GM12873 (cell line): ENCODE measurements around the gene TLCD3B.

Experiments used
- TF ChIP-seq, protein P1 (sequence below): IDR thresholded peaks from 2 replicates; pipeline ENCODE4 v1.5.1; 2012; ENCODE audit warnings: low read depth, mild to moderate bottlenecking, moderate library complexity, low read length, control low read depth; ENCODE audit not compliant: insufficient read depth; ENCODE audit errors: missing control alignments

Gene TLCD3B

DNA sequence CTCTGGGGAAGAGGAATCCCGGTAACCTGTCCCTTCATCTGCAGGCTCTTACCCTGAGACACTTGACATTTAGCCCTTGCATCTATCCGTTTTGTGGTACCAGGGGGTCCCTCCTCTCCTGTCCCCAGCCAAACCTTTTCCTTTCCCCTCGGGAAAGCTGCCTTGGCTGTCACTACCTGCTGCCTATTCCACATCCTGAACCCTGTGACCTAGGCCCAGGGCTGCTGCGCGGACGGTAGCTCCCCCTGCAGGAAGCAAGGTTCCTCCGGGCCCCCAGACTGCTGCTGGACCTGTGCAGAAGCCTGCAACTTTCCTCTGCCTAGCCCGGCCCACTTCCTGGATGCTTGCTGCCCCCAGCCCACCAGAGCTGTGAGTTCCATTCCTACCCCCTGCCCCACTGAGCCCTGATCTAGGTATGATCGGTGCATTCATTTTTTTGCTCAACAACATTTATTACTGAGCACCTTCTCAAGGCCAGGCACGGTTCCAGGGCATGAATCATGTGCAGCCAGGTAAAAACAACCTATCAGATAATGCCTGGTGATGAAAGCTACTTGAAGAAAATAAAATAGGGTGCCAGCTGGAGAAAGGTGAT is 24.0 kb upstream of the TLCD3B start:
- TF ChIP-seq, protein P1, sequence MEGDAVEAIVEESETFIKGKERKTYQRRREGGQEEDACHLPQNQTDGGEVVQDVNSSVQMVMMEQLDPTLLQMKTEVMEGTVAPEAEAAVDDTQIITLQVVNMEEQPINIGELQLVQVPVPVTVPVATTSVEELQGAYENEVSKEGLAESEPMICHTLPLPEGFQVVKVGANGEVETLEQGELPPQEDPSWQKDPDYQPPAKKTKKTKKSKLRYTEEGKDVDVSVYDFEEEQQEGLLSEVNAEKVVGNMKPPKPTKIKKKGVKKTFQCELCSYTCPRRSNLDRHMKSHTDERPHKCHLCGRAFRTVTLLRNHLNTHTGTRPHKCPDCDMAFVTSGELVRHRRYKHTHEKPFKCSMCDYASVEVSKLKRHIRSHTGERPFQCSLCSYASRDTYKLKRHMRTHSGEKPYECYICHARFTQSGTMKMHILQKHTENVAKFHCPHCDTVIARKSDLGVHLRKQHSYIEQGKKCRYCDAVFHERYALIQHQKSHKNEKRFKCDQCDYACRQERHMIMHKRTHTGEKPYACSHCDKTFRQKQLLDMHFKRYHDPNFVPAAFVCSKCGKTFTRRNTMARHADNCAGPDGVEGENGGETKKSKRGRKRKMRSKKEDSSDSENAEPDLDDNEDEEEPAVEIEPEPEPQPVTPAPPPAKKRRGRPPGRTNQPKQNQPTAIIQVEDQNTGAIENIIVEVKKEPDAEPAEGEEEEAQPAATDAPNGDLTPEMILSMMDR, result peak; percentile 89

DNA sequence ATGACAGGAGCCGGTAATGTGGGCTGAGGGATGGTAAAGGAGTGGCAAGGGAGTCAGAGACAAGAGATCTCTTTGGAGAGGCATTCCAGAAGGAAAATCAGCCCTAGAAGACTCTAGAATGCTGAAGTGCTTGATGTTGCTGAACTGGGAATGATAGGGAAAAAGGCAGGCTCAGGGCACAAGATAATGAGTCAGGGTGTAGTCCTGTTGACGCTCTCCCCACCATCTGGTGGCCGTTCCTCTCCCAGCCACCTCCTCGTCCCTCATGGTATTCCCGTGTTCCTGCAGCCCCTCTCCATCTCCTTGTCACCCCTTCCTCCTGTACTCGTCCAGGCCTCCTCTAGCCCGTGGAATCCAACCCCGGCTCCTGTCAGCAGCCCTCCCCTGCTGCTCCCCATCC is 23.4 kb upstream of the TLCD3B start:
- TF ChIP-seq, protein P1, result no peak

DNA sequence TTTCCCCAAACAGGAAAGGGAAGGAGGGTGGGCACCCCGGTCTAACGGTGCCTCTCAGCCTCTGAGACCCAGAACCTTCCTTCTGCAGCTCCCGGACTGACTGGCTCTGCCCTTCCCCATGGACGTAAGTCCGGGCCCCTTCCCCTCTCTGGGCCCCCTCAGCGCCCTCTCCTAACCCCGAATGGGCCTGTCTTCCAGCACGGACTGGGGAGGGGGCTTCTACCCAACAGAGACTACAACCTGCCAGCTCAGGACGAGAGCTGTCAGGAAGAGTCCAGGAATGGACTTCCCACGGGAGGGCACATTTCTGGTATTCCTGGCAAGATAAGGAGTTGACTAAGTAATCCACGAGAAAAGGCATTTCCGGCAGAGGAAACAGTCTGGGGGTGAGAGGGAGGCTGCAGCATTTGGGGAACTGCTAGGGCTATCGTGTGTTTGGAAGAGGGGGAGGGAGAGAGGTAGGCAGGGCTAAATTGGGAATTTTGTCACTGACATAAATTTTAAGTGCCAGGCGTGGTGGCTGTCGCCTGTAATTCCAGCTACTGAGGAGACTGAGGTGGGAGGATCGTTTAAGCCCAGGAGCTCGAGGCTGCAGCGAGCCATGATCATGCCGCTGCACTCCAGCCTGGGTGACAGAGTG is 22.4 kb upstream of the TLCD3B start:
- TF ChIP-seq, protein P1, result no peak

DNA sequence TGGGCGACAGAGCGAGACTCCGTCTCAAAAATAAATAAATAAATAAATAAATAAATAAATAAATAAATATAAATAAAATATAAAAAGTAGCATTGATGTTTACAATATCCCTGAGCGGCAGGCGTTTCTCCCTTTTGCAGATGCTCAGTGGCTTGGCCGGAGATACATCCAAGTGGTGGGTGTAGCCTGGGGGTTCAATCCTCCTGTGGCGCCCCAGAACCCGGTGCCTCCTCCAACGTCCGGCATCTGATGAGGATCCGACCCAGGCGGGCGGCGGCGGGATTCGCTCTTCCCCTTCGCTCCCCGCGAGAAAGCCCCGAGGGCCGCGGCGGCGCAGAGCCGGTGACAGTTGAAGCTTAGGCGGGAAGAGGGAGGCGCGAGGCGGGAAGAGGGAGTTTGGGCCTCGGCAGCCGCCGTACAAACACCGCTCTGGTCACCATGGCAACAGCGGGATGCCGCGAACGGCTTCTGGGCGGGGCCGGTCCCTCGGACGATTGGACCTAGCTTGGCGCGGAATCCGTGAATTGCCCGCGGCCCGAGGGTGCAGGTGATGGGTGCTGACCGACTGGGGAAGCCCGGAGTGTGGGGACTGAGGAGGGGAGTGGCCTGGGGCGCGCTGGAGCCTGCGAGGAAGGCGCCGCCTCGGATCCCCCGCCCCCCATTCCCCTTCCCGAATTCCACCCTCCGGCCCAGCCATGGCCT is 21.8 kb upstream of the TLCD3B start:
- TF ChIP-seq, protein P1, result no peak

DNA sequence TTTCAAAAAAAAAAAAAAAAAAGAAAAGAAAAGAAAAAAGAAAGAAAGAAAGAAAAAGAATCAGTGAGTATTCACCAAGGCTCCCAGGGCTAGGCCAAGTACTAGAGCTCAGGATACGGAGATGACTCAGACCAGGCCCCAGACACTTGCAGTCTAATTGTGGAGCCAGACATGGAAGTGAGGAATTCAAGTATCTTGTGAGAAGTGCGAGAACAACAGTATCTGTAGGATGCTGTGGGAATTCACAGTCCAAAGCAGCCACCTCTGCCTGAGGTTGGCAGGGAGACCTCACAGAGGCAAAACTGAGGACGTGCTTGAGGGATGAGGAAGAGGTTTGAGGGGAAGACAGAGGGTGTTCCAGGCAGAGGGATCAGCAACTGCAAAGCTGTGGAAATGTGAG is 20.4 kb upstream of the TLCD3B start:
- TF ChIP-seq, protein P1, result no peak

DNA sequence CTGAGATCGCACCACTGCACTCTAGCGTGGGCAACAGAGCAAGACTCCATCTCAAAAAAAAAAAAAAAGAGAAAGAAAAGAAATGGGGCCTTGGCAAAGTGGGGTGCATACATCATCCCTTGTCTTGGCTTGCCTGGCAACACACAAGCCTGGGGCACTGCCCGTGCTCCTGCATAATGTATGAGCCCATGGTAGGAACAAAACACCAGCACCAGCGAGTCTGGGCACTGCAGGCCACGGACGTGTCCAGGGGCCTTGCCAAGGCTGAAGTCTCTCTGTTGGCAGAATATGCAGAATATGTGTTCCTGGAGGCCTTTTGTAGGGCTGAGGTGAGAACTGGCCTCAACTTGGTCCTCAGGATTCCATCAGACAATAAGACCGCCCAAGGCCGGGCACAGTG is 18.8 kb upstream of the TLCD3B start:
- TF ChIP-seq, protein P1, result no peak

DNA sequence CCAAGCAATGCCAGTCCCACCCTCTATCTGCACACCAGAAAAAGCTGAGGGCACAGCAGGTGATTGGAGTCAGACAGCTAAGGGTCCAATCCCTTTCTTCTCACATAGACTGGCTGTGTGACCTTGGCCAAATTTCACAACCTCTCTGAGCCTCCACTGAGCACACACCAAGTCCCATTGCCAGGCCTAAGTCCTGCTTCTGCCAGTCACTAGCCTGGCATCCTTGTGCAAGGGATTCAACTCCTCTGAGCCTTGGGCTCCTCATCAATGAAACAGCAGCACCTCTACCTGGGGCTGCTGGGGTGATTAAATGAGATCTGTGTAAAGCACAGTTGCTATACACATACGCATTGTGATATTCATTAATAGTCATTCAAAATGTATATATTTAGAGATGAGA is 15.5 kb upstream of the TLCD3B start:
- TF ChIP-seq, protein P1, result no peak
